GM21423 (cell line): ENCODE data around the gene AK3.
"Not testable (repeated sequence)": the region's sequence is repeated elsewhere in the genome, so short reads cannot be mapped to it uniquely, and the experiment has no call there.

Experiments
- ATAC-seq: cut with Tn5 transposase; IDR thresholded peaks from one replicate; pipeline ENCODE4 v1.9.1; 2021; ENCODE audit warnings: mild to moderate bottlenecking, moderate library complexity; ENCODE audit not compliant: unreplicated experiment

Gene AK3

DNA sequence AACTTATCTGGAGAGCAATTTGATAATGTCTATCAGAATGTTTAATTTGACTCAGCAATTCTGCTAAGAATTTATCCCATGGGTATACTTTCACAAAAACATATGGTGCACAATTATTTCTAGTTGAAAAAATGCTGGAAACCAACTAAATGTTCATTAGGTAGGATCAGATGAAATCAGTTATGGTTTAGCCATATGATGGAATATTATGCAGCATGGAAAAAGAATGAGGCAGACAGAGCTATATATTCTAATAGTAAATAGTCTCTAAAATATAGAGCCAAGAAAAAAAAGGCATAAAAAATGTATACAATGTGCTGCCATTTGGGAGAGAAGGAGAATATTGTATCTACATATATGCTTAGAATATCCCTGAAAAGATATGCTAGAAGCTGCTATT, 71.1 kb downstream of the AK3 start:
- ATAC-seq: no peak

DNA sequence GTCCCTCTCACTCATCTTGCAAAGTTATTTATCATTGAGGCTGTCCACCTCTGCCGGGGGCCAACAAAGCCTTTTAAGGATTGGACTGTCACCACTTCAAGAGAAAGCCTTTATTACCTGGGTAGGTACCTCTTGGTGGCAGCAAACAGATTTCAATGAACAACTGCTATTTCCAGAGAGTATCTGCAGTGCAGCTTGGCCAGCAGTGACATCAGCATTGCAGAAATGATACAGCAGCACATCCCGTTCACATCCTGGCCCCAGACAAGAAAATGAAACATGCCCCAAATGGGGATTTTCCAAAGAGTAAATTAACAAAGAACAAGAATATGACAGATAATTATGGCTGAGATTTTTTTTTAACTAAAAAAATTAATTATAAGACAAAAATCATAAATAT, 72.4 kb downstream of the AK3 start:
- ATAC-seq: no peak

DNA sequence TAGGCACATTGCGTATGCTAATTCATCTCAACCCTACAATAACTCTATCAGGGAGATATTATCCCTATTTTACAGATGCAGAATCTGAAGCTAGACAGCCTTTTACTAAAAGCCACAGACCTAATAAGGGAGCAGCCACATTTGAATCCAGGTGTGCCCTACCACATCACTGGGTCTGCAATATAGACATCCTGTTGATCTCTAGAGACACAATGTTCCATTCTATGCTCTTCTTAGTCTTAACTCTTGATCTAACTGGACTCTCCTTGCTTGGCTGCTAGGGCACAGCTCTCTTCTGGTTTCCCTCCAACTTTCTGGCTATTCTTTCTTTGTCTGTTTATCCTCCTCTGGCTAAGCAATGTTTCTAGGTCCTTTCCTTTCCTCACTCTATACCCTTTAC, 73.3 kb downstream of the AK3 start:
- no peak for ATAC-seq

- ATAC-seq: no peak
Observed at GRCh38 chr9:4666042-4666699, 74.8 kb downstream of the AK3 start, which contains the start of gene SPATA6L. Gene SPATA6L (minus strand): TSS chr9:4666480. CDS start chr9:4666250, 230 bp downstream.

DNA sequence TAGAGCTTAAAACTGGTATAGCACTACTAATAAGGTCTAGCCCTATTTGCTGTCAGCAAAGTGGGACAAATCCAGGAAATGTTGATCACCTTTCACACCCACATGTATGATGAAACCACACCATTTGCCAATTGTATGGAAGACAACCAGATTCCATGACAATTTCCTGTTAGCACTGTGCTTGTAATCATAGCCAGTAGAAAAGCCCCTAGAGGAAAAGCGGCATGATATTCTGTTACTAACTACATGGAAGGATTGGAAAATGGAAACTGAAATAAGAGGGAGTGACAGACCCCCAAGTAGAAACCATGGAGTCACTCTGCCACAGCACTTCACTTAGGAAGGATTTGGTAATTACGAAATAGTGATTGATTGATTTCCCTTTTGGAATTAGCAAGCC, 75.6 kb downstream of the AK3 start:
- no peak for ATAC-seq

DNA sequence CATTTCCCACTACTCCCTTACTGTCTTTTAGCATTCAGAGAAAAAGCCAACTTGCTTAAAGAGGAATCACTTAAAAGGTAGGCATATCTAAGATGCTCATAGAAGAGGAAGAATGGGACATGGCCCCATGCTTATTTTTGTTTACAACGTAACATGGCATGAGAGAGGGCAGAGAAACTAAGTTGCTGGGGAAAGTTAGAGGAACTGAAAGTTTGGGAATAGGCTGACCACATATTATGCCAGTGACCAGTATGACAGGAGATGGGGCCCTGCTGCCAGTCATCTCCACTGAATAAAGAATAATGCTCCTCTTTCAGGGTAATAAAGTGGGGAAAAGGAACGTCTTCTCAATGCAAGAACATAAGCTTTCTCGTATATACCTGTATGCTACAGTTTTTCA, 77.0 kb downstream of the AK3 start:
- no peak for ATAC-seq

GRCh38 chr9:4662989-4663792, 77.8 kb downstream of the AK3 start:
- no peak for ATAC-seq

DNA sequence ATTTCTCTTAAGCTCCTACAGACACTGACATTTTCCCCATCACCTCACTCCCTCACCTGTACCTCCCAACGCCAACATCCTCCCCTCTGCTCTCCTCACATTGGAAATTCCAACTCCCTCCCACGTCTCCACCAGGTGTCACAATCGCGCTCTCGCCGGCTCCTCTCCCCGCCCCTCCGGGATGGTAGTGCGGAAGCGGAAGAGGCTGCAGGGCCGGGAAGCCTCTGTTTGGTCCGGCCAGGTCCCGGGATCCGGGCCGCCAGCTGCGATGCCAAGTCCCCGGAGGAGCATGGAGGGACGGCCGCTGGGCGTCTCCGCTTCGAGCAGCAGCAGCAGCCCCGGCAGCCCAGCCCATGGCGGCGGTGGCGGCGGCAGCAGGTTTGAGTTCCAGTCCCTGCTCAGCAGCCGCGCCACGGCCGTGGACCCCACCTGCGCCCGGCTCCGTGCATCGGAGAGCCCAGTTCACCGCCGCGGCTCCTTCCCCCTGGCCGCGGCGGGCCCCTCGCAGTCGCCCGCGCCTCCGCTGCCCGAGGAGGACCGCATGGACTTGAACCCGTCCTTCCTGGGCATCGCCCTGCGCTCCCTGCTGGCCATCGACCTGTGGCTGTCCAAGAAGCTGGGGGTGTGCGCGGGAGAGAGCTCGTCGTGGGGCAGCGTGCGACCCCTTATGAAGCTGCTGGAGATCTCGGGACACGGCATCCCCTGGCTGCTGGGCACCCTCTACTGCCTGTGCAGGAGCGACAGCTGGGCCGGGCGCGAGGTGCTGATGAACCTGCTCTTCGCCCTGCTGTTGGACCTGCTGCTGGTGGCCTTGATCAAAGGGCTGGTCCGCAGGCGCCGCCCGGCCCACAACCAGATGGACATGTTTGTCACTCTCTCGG, 78.7 kb downstream of the AK3 start, which contains the start of gene PLPP6:
Gene PLPP6 (plus strand): TSS at position 187 of the 881 bp plus-strand sequence. CDS start 82 bp downstream, at position 269.
- peak; percentile 92 for ATAC-seq

GRCh38 chr9:4661611-4662010, 79.4 kb downstream of the AK3 start:
- ATAC-seq: peak; percentile 5

DNA sequence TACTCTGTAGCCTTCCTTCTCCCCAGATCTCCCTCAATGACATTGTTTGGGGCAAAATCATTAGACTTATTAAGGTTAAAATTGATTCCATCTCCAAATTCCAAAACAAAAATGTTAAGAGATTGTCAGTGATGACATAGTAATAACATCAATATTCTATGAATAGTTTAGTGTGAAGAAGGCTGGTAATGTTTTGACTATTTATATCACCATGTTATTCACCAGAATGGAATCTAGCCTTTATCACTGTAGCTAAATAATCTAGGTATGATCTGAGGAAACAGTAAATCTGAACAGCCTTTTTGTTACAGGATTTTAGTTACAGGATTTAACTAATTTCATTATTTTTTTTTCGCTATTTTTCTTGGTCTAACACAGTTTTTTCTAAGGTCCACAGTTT, 79.8 kb downstream of the AK3 start:
- no peak for ATAC-seq

GRCh38 chr9:4660665-4661064, 80.3 kb downstream of the AK3 start:
- ATAC-seq: not testable (repeated sequence)
